Pancreas (tissue), 10 donors: ENCODE results near the gene PCNX3. TPM values are rescaled to one million over a fixed set of nuclear protein-coding genes. Genes with fewer than 3 reads are reported as not detected.

Source experiments
- ATAC-seq, 4 donors: fragments of 200-7000 bp; cut with Tn5 transposase; one replicate each; pipeline versions ENCODE4 v1.8.0 to v1.9.1; 2020; ENCODE audit warnings: mild to moderate bottlenecking in 4 of 4, moderate library complexity in 4 of 4
- DNase-seq, 6 donors: peaks; one replicate each; pipeline ENCODE4 v3.0.0-alpha.2; 2020
- FAIRE-seq: peaks from 2 replicates; lab custom pipeline; 2012; peaks lifted over from hg19 to GRCh38; lab: Jason Lieb, UNC
- H3K27ac ChIP-seq, 4 donors: fragments of 200-600 bp; sonication (generic); 1 replicate in 3 of 4; 2 replicates in 1 of 4; pipeline versions ENCODE4 v1.5.0 to v1.8.0; 2020
- H3K27me3 ChIP-seq, 4 donors: fragments of 200-600 bp; one replicate each; pipeline ENCODE4 v1.8.0; 2021
- H3K36me3 ChIP-seq, 3 donors: fragments of 200-600 bp; sonication (generic) in 1 of 3; one replicate each; pipeline versions ENCODE4 v1.5.0 to v1.8.0; 2020 to 2021
- H3K4me1 ChIP-seq, 3 donors: fragments of 200-600 bp; one replicate each; pipeline ENCODE4 v1.8.0; 2021
- H3K4me3 ChIP-seq, 4 donors: fragments of 200-600 bp; sonication (generic) in 2 of 4; one replicate each; pipeline versions ENCODE4 v1.5.0 to v1.8.0; 2020 to 2021
- H3K9me3 ChIP-seq, 4 donors: fragments of 200-600 bp; one replicate each; pipeline ENCODE4 v1.8.0; 2021
- CTCF ChIP-seq, 4 donors: fragments of 200-600 bp; sonication (generic) in 3 of 4; IDR thresholded peaks; one replicate each; pipeline versions ENCODE4 v1.5.0 to v1.8.0; 2021; ENCODE audit warnings: antibody characterized with exemption in 4 of 4
- WGBS, 2 donors: extraction: QIAGEN DNeasy Blood & Tissue Kit; methylation state at CpG; one replicate each; pipeline ENCODE4 v1.1.7; 2013; 5-methylcytosine and 5-hydroxymethylcytosine counted together
- intact Hi-C, 3 donors: fragments of 100-400 bp; cut with DNase I; formaldehyde crosslinking; loops; one replicate each; pipeline versions ENCODE4 v1.11.1 to v1.14.2; 2022
- polyA plus RNA-seq, 2 donors: library from polyadenylated mRNA; stranded (reverse); fragments of 200-250 nt; gene quantifications; one replicate each; pipeline ENCODE4 v1.2.3, GENCODE V29; 2013
- total RNA-seq, 6 donors: library from RNA; stranded (reverse); fragmentation: NEBNext Ultra II Directional in 4 of 6; extraction: Animal tissue kit (Norgen Biotek cat#: 25700) in 4 of 6; gene quantifications; one replicate each; pipeline versions ENCODE4 v1.2.1 to v1.2.4, GENCODE V29; 2021 to 2023
- donor health status: healthy with polysubstance abuse.
- donor health status: DM: no; HTN: no; CAD: no; lungs with moderate emphysema.
- donor health status: DM: no; HTN: no; CAD: no.
- donor health status: control.
- donor health status: control.
- donor health status: Bipolar disorder and iron deficiency.
- donor health status: DM: yes; HTN: yes; CAD: no.
- donor health status: DM: no; HTN: no; CAD: no.
- donor health status: DM: no; HTN: no; CAD: no.
- donor health status: DM: yes; HTN: yes; CAD: no.

The PCNX3 gene
- total and polyA plus RNA-seq, 8 donors = 13.5 to 26.3 (median 18.3) TPM

GRCh38 chr11:65571940-65572339 lies 43.6 kb upstream of the PCNX3 start:
- Histone ChIP-seq H3K4me3 (peak overlapping the region; percentile 42 to 88 (median 72)), H3K9me3 (no peaks in the 10 kb centered on the region), H3K36me3 (no peaks in the 10 kb centered on the region), H3K4me1 (peaks cover 26 to 47% (median 28%) of the 10 kb centered on the region in 3 donors), H3K27ac (peak overlapping the region; percentile 40 to 74 (median 62)), H3K27me3 (no peaks in the 10 kb centered on the region)
- intact Hi-C loops = no loop called here
- no peak for DNase-seq
- peak in 1 of 4 donors; percentile 10 for TF ChIP-seq CTCF (IDR thresholded peaks at IDR 0.05)
- peak in 1 of 4 donors; percentile 5 for ATAC-seq
- WGBS, 2 donors = 3 to 4% methylated on average over 11 of the region's 11 CpGs
- FAIRE-seq = no peak

- DNase-seq = peak; percentile 89 to 95 (median 92)
- TF ChIP-seq CTCF (IDR thresholded peaks at IDR 0.05) = no peak
- Histone ChIP-seq H3K4me1 (peaks cover 26 to 47% (median 28%) of the 10 kb centered on the region in 3 donors), H3K4me3 (peak within 1 kb of the TSS; percentile 71 to 88 (median 84)), H3K27ac (peak within 1 kb of the TSS; percentile 53 to 86 (median 80)), H3K9me3 (no peaks in the 10 kb centered on the region), H3K27me3 (no peaks in the 10 kb centered on the region), H3K36me3 (no peaks in the 10 kb centered on the region)
- no peak for FAIRE-seq
- peak; percentile 25 to 46 (median 37) for ATAC-seq
- 0 to 1% methylated on average over 51 to 86 of the region's 86 CpGs for WGBS, 2 donors
- intact Hi-C loops = no loop called here
Measured at GRCh38 chr11:65572356-65573051, 43.1 kb upstream of the PCNX3 start, which contains the start of gene FAM89B. TSS of gene FAM89B (plus strand) at chr11:65572538. CDS start at chr11:65572670, 132 bp downstream.

- intact Hi-C loops = no loop called here
- WGBS, 2 donors = 20 to 32% methylated on average over 22 of the region's 22 CpGs
- H3K27ac ChIP-seq = peak overlapping the region; percentile 40 to 86 (median 62)
Measured at GRCh38 chr11:65573391-65574079, 42.0 kb upstream of the PCNX3 start.

GRCh38 chr11:65574109-65574810 lies 41.3 kb upstream of the PCNX3 start:
- WGBS, 2 donors = 1% methylated on average over 43 to 67 of the region's 67 CpGs
- peak; percentile 96 to 99 (median 98) for TF ChIP-seq CTCF (IDR thresholded peaks at IDR 0.05)
- Histone ChIP-seq H3K27me3 (no peaks in the 10 kb centered on the region), H3K4me3 (peak overlapping the region; percentile 16 to 88 (median 72)), H3K27ac (peak overlapping the region; percentile 40 to 86 (median 62)), H3K9me3 (no peaks in the 10 kb centered on the region), H3K36me3 (no peaks in the 10 kb centered on the region), H3K4me1 (peaks cover 14 to 34% (median 14%) of the 10 kb centered on the region in 3 donors)
- ATAC-seq = peak; percentile 48 to 64 (median 60)
- no peak for FAIRE-seq
- peak; percentile 86 to 93 (median 92) for DNase-seq
- intact Hi-C loops = no loop called here

More at GRCh38 chr11:65573391-65574079, 42.0 kb upstream of the PCNX3 start:
- DNase-seq (peak in 3 of 6 donors; percentile 56 to 76 (median 65)), ATAC-seq (no peak), FAIRE-seq (no peak)
- H3K27me3 ChIP-seq = no peaks in the 10 kb centered on the region
- H3K4me1 ChIP-seq = peaks cover 21 to 42% (median 21%) of the 10 kb centered on the region in 3 donors
- no peaks in the 10 kb centered on the region for H3K36me3 ChIP-seq
- H3K9me3 ChIP-seq = no peaks in the 10 kb centered on the region
- TF ChIP-seq CTCF (IDR thresholded peaks at IDR 0.05) = no peak
- H3K4me3 ChIP-seq = peak overlapping the region; percentile 42 to 88 (median 72)
